Measurements from ENCODE around the gene STK32C.

STK32C gene

GRCh38 chr10:132199268-132199853 lies 108.4 kb downstream of the STK32C start:
- FAIRE-seq (no peak), DNase-seq (ENCODE audit: insufficient read length, low spot score) (no peak)
- TF ChIP-seq TAF1 (IDR thresholded peaks at IDR 0.05; ENCODE audit: low read depth, low read length) (no peak), POU2F2 (IDR thresholded peaks at IDR 0.05; ENCODE audit: low read depth, low read length) (no peak), SPI1 (IDR thresholded peaks at IDR 0.05; ENCODE audit: low read depth, low read length) (no peak), PAX5 (IDR thresholded peaks at IDR 0.05; ENCODE audit: insufficient read depth, low read length, severe bottlenecking) (no peak), POLR2AphosphoS5 (IDR thresholded peaks at IDR 0.05; ENCODE audit: low read depth, low read length) (no peak)

DNA sequence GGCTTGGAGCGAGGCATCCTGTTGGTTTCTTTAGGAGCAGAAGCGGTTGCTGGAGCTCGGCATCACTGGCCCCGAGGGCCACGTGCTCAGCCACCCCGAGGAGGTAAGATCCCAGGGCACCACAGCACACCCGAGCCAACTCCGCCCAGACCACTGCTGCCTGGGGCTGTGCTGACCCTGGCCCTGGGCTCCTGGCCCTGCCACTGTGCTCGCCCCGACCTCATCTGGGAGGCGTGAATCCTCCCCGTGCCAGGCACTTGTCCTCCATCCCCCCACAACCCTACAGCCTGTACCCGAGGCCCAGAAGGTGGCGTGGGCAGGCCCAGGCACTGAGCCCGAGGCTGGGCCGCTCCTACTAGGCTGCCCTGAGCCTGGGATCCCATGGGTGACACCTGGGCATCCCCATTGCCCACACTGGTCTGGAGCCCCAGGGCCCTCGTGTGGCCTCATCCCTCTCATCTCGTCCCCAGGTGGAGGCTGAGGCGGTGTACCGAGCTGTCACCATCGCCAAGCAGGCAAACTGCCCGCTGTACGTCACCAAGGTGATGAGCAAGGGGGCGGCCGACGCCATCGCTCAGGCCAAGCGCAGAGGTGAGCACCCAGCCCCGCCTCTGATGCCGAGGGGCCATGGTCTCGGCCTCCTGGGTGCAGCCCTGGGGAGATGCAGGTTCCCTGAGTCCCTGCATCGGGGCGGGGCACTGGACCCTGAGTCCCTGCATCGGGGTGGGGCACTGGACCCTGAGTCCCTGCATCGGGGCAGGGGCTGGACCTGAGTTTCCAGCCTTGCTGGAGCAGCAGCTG lies 109.2 kb downstream of the STK32C start:
- DNase-seq (ENCODE audit: insufficient read length, low spot score) (no peak), FAIRE-seq (no peak)
- TF ChIP-seq POLR2AphosphoS5 (IDR thresholded peaks at IDR 0.05; ENCODE audit: low read depth, low read length) (no peak), SPI1 (IDR thresholded peaks at IDR 0.05; ENCODE audit: low read depth, low read length) (no peak), TAF1 (IDR thresholded peaks at IDR 0.05; ENCODE audit: low read depth, low read length) (no peak), POU2F2 (IDR thresholded peaks at IDR 0.05; ENCODE audit: low read depth, low read length) (no peak), PAX5 (IDR thresholded peaks at IDR 0.05; ENCODE audit: insufficient read depth, low read length, severe bottlenecking) (no peak), POLR2A (IDR thresholded peaks at IDR 0.05; ENCODE audit: low read depth, low read length) (no peak)

GRCh38 chr10:132198068-132198370 lies 109.7 kb downstream of the STK32C start:
- no peak for FAIRE-seq
- no peak for DNase-seq (ENCODE audit: insufficient read length, low spot score)
- TF ChIP-seq POLR2A (IDR thresholded peaks at IDR 0.05; ENCODE audit: low read depth, low read length) (no peak), PAX5 (IDR thresholded peaks at IDR 0.05; ENCODE audit: insufficient read depth, low read length, severe bottlenecking) (no peak), SPI1 (IDR thresholded peaks at IDR 0.05; ENCODE audit: low read depth, low read length) (no peak)

DNA sequence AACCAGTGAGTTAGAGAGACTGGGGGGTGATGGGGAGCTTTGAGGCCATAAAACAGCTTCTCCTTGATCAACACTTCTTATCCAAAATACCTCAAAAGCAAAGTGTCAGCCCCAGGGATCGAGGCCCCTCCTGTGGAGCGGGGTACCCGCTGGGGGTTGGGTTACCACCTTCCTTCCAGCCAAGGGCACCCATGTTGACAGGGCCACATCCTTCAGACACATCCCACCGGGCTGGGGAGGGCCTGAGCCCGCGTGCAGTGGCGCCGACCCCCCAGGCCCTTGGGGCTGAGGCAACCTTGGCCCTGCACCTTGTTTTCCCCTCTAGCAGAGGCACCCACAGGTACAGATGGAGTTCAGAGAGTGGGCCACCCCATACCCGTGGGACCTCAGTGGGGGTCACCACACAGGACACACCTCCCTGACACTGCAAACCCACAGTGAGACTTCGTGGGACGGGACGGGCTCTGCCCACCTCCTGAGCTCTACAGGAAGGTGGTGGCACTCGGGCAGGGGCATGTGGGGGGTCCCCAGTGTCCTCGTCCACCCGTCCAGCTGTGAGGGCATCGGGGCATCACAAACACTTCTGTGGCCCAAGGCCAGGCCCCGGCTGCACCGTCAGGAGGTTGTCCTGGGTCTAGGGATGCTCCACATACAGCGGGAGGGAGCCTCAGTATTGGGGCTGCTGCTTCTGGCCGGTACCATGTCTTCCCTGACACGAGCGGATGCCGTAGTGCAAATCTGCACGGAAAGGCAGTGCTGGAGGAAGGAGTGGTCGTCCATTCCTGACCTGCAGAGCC lies 110.3 kb downstream of the STK32C start:
- TF ChIP-seq SPI1 (IDR thresholded peaks at IDR 0.05; ENCODE audit: low read depth, low read length), result no peak
- TF ChIP-seq PAX5 (IDR thresholded peaks at IDR 0.05; ENCODE audit: insufficient read depth, low read length, severe bottlenecking), result no peak
- no peak for TF ChIP-seq POLR2AphosphoS5 (IDR thresholded peaks at IDR 0.05; ENCODE audit: low read depth, low read length)
- no peak for TF ChIP-seq POU2F2 (IDR thresholded peaks at IDR 0.05; ENCODE audit: low read depth, low read length)
- TF ChIP-seq TAF1 (IDR thresholded peaks at IDR 0.05; ENCODE audit: low read depth, low read length), result no peak
- TF ChIP-seq POLR2A (IDR thresholded peaks at IDR 0.05; ENCODE audit: low read depth, low read length), result no peak
- no peak for DNase-seq (ENCODE audit: insufficient read length, low spot score)
- no peak for FAIRE-seq

DNA sequence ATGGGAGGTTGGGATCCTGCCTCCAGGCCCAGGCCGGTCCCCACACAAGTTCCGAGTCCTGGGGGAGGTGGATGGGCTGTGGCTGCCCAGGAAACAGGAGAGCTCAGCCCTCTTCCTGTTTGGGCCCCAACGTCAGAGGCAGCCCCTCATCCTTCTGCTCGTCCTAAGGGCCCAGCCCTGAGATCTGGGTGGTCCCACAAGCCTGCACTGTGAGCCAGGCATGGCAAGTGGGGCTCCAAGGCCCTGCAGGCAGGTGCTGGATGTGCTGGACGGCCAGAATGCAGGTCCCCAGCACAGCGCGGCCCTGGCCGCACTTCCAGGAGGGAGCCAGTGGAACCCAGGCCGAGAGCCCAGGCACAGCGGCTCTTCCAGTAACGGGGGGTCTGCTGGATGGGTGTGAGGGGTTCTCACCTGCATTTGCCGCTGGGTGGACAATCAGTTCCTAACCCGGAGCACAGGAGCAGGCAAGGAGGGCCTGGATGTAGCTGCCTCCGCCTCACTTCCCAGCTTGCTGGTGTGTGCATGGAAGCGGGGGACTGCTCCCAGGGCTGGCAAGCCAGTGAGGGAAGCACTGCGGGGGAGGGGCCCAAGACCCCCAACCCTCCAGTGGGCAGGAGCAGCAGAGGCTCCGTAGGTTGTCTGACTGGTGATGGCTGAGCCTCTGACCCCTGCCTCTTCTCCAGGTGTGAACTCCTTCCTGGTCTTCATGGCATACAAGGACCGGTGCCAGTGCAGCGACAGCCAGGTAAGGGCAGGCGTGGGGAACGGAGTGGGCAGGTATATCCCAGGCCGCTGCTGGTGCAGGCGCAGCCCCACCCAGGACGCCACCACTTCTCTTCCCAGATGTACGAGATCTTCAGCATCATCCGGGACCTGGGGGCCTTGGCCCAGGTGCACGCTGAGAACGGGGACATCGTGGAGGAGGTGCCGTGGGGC lies 111.3 kb downstream of the STK32C start:
- DNase-seq (ENCODE audit: insufficient read length, low spot score) (no peak), FAIRE-seq (no peak)
- TF ChIP-seq POLR2A (IDR thresholded peaks at IDR 0.05; ENCODE audit: low read depth, low read length), result no peak
- TF ChIP-seq POLR2AphosphoS5 (IDR thresholded peaks at IDR 0.05; ENCODE audit: low read depth, low read length), result no peak
- no peak for TF ChIP-seq POU2F2 (IDR thresholded peaks at IDR 0.05; ENCODE audit: low read depth, low read length)
- no peak for TF ChIP-seq TAF1 (IDR thresholded peaks at IDR 0.05; ENCODE audit: low read depth, low read length)
- no peak for TF ChIP-seq SPI1 (IDR thresholded peaks at IDR 0.05; ENCODE audit: low read depth, low read length)
- no peak for TF ChIP-seq PAX5 (IDR thresholded peaks at IDR 0.05; ENCODE audit: insufficient read depth, low read length, severe bottlenecking)

DNA sequence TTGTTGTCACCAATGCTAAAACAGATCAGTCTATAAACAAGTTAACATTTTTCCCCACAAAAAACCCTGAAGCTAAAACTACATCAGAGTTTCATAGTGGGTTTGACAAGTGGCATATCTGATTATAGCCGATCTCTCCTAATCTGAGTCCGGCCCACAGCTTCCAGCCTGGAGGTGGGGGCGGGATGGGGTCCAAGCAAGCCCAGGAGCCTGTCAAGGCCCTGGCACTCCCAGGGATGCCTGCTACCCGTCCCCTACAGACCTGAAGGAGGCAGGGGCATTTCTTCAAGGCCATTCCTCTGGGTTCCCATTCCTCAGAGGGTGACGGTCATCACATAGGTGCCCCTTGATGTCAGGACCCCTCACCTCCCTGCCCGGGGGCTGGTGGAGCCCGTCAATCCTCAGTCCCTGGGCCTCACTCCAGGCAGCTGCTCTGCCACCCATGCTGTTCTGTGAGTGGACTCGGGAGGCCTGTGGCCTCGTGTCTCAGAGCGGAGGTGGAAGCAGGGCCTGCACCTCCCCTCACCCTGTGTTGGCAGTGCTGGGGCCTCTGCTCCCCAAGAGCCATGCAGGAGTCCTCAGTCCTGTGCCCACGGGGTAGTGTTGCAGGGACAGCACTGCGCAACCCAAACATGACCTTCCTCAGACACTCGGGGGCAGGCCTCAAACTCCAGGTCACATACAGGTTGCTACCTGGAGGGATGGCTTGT lies 112.2 kb downstream of the STK32C start:
- FAIRE-seq (no peak), DNase-seq (ENCODE audit: insufficient read length, low spot score) (no peak)
- TF ChIP-seq TAF1 (IDR thresholded peaks at IDR 0.05; ENCODE audit: low read depth, low read length) (no peak), POLR2AphosphoS5 (IDR thresholded peaks at IDR 0.05; ENCODE audit: low read depth, low read length) (no peak), PAX5 (IDR thresholded peaks at IDR 0.05; ENCODE audit: insufficient read depth, low read length, severe bottlenecking) (no peak), POU2F2 (IDR thresholded peaks at IDR 0.05; ENCODE audit: low read depth, low read length) (no peak), POLR2A (IDR thresholded peaks at IDR 0.05; ENCODE audit: low read depth, low read length) (no peak), SPI1 (IDR thresholded peaks at IDR 0.05; ENCODE audit: low read depth, low read length) (no peak)

- DNase-seq (ENCODE audit: insufficient read length, low spot score) (no peak), FAIRE-seq (no peak)
- TF ChIP-seq POU2F2 (IDR thresholded peaks at IDR 0.05; ENCODE audit: low read depth, low read length) (no peak), SPI1 (IDR thresholded peaks at IDR 0.05; ENCODE audit: low read depth, low read length) (no peak), POLR2AphosphoS5 (IDR thresholded peaks at IDR 0.05; ENCODE audit: low read depth, low read length) (no peak), TAF1 (IDR thresholded peaks at IDR 0.05; ENCODE audit: low read depth, low read length) (no peak), PAX5 (IDR thresholded peaks at IDR 0.05; ENCODE audit: insufficient read depth, low read length, severe bottlenecking) (no peak), POLR2A (IDR thresholded peaks at IDR 0.05; ENCODE audit: low read depth, low read length) (no peak)
Observed at GRCh38 chr10:132194726-132195125, 113.0 kb downstream of the STK32C start.

DNA sequence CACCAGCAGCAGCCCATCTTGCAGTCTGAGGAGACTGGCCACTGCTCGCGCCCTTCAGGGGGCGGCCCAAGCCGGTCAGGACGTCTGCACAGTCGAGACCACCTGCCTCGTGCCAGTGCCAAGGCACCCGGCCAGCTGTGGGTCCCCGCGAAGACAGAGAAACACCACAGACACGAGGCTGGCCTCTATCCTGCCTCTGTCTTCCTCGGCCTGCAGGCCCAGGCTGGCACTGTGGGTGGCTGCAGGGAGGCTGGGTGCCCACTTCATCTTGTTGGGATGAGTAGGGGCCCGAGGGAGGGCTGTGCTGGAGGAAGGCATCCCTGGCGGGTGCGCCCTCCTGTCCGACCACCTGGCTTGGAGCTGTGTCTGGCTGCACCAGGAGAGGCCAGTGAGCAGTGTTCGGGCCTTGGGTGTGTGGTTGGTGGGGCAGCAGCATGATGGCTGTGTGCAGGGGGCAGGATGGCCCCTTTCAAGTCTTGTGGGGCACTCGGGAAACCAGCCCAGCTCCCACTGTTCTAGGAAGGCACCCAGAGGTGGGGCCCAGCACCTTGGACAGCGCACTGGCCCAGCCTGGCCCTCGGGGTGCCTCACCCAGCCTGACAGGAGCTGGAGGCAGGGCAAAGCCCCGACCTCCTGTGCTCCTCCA lies 113.7 kb downstream of the STK32C start:
- DNase-seq (ENCODE audit: insufficient read length, low spot score) (no peak), FAIRE-seq (no peak)
- TF ChIP-seq POLR2AphosphoS5 (IDR thresholded peaks at IDR 0.05; ENCODE audit: low read depth, low read length) (no peak), PAX5 (IDR thresholded peaks at IDR 0.05; ENCODE audit: insufficient read depth, low read length, severe bottlenecking) (no peak), POU2F2 (IDR thresholded peaks at IDR 0.05; ENCODE audit: low read depth, low read length) (no peak), SPI1 (IDR thresholded peaks at IDR 0.05; ENCODE audit: low read depth, low read length) (no peak), POLR2A (IDR thresholded peaks at IDR 0.05; ENCODE audit: low read depth, low read length) (no peak), TAF1 (IDR thresholded peaks at IDR 0.05; ENCODE audit: low read depth, low read length) (no peak)
